Activated CD4-positive, alpha-beta T cell treated with anti-CD3 and anti-CD28 coated beads, Interleukin-2, Interleukin-6, amounts not matched to agents 100 ng/mL and 50 ng/mL, durations not matched to agents 16 hours and 8 hours (primary cell): ENCODE data around the gene SMOC1.

Source experiments
- DNase-seq: peaks from one replicate; pipeline ENCODE4 v3.0.0-alpha.2; 2020

The SMOC1 gene

DNA sequence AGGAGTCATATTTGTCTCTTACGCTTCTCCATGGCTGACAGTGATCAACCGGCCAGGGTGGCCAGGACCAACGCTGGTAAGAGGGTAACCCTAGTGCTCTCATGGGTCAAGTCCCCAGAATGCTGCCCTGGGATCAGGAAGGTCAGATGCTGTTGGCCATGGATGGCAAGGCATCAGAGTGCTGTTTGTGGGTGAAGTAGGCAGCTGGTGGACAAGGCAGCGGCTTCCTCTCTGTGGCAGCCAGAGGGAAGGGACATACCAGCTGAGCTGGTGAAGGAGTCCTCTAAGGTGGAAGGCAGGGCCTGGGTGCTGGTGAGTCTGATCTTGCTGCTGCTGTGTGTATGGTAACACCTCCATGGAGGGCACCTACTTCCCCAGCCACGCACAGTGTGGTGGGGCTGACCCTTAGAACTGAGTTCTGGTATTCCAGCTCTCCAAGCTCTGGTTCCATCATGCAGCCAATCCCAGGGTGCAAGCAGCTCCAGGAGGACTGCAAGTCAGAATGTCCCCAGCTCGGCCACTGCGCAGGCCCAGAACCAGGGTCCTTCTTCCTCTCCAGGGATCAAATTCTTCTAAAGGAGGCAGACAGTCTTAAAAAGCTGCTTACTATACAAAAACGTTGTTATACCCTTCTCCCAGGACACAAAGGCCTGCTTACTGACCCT is 13.4 kb upstream of the SMOC1 start:
- DNase-seq, result no peak

DNA sequence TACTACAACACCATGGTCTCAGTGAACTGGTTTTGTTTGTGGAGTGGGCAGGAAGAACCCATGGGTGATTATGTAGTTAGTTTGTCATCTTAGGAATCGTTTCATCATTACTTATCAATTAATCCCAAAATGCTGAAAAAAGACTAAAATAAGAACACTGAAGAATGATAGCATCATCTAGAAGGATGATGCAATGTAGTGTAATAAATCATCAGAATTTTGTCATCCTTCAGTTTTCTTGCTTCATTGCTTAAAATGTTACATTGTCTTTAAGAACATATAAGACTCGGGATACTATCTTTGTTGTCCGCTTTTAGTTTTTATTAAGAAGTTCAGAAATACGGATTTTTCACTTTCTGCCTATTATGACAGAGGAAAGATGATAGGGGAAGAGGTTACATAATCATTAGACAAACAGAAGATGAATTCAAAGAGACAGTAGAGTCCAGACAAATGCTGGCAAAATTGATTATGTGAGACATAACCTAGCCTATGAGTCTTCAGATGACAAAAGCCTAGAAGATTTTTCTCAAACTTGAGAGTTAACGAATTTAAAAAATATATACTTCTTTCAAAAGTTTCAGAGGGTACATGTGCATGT is 10.8 kb upstream of the SMOC1 start:
- DNase-seq, result no peak

- DNase-seq, result no peak
Observed at GRCh38 chr14:69870613-69871012, 8.6 kb upstream of the SMOC1 start.

- DNase-seq, result no peak
Observed at GRCh38 chr14:69873877-69874780, 5.1 kb upstream of the SMOC1 start.

DNA sequence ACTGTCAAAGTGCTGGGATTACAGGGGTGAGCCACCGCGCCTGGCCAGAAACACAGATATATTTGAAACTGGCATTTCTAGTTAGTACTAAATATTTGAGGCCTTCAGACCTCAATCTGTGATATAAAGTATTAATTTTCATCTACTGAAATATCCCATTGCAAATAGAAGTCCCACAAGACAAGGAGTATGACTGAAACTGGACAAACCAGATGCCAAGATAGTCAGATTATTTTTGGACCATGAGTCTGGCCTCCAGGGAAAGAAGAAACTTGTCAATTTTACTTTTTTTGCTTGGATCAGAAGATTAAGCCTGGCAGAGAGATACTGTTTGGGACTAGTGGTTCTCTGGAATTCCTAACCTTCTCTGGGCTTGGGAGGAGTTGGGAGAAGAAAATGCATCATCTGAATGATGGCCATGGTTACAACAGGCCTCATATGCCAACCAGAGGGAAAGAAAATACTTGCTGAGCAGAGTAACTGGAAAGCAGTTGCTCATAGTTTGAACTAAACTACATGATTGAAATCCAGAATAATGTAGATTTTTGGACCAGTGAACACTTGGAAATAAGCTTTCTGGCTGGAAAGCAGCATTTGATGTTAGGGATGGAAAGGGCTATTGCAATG is 2.9 kb upstream of the SMOC1 start:
- no peak for DNase-seq

DNA sequence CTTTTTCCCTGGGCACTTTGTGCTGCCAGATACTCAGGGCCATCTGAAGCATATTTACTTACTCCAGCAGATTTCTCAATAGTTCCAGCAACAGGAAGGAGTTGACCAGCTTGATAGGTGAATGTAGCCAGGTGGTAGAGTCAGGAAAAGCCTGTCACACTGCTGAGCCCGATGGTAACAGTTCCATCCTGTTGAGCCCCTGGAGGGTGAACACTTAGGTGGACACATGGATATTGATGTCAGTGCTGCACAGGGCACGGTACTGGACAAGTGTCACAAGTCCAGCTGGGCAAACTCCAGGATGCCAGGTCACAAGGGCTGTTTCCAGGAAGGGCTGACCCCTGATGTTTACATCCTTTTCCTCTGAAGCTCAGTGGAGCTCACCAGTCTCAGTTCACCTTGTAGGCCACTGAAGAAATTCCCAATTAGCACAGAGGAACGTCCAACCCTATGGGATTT is 2.3 kb upstream of the SMOC1 start:
- no peak for DNase-seq

DNA sequence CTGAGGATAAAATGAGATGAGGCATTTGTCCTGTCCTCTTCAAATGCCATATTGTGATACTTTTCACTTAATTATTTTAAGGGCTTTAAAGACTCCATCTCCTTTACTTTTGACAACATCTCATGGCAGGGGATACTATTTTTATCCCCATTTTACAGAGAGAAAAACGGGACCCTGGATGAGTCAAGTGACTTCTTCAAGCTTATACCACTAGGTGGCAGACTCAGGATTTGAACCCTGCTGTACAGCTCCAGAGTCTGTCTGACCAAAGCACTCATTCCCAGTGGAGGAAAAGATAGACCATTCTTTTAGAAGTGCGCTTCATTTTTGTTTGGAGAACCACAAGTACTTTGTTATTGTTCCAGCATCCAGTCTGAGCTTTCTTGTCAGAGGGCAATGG is 1.7 kb upstream of the SMOC1 start:
- DNase-seq, result peak; percentile 24

DNA sequence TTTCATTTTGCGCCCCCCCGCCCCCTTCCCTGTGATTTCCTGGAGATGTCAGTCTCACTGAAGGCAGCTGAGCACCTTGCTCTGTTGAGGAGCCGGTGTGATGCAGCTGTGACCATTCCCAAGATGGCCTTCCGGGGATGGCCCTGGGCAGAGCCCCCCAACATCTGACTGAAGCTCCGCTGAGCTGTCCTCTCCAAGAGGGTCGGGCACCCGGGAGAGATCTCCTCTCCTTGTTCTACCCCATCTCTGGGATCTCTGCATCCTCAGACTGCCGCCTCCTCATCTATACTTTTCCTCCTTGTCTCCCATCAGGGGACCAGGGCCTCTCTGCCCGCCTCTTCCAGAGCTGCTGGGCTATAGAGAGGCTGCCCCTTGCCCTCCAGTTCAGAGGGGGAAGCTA is 965 bp upstream of the SMOC1 start:
- no peak for DNase-seq

DNA sequence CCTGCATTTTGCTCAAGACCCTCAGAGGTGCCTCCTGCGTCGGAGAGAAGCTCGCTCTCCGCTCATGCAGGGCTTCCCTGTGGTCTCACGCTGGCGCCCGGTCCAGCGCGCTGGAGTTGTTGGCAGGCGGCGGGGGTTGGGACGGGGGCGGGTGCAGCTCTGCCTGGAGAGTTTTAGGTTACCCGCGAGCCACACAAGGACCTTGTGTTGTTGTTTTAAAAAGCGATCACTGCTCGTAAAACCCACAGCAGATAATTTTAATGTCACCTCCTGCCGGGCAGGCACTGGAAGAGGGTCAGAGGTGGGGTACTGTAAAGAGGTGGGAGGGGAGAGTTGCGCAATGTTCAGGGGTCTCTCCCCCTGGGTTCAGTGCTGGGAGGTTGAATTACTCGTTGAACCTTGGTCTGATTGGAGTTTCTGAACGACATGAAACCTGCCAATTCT is 850 bp downstream of the SMOC1 start:
- DNase-seq, result no peak

- no peak for DNase-seq
Observed at GRCh38 chr14:69880893-69881292, 1.7 kb downstream of the SMOC1 start.

GRCh38 chr14:69882116-69882864 is 3.1 kb downstream of the SMOC1 start:
- no peak for DNase-seq

- DNase-seq, result no peak
Observed at GRCh38 chr14:69882915-69883314, 3.7 kb downstream of the SMOC1 start.

DNA sequence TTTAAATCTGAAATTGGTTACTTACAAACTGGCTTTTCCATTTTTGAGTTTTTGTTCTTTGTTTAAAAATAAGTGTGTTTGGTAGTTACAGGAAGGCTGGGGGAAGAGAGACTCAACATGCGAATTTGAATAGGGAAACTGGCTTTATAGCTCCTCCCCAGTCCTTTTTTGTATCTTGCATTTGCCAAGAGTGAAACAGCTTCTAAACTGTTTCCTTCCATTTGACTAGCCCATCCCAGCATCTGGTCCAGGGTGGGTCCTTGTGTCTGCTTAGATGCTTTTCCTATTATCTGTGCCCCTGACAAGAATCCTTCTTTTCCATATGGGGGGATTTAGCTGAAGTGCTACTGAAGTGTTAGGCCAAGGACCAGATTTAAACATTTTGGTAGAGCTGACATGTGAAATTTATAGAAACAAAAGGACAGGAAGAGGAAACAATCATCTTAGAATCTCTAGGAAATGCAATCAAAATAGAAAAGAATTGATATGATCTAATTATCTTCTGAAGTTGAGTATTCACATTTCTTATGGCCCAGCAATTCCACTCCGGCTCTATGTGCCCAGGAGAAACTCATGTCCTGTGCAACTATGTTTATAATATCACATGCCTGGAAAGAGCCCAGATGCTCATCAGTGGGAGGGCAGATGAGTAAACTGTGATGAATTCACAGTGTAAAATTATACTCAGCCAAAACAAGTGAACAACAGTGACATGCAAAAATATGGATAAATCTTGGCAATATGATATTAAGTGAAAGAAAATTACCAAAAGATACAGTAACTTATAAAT is 7.4 kb downstream of the SMOC1 start:
- no peak for DNase-seq

DNA sequence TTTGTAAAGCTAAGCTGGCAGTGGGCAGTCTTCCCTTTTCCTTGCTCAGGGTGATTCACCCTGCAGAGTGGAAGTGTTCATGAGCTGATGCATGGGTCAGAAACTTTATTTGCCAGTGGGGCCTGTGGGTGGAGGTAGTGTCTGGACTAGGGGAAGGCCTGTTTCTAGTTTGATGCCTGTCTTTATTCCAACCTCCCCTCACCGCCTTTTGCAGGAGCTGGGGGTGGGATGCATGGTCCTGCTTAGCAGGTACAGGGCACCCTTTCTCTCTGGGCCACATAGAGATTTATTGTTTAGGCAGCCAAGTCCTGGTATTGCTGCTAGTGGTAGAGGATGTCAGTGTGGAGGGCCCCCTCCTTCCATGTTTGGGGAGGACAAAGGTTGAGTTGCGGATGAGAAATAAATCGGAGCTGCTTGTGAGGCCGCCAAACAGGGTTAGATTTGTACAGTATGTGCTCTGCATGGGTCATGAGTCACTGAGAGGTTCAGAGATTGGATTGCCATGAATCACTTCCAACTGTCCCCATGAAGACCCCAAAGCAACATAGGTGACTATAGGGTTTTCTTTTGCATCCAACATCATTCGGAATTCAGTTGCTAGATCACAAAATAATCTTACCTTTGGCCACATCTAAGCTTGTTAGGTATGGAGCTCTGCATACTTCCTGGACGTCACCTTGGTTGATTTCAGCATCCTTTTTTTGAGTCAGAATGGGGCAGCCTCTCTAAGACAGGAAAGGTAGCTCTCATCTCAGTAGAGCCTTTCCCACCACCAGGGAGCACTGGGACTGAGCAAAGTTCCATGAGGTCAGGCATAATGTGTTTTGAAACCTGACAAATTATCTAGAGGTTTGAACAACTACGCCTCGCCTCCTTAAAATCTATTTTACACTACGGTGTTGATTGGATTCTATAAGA is 8.8 kb downstream of the SMOC1 start:
- no peak for DNase-seq

DNA sequence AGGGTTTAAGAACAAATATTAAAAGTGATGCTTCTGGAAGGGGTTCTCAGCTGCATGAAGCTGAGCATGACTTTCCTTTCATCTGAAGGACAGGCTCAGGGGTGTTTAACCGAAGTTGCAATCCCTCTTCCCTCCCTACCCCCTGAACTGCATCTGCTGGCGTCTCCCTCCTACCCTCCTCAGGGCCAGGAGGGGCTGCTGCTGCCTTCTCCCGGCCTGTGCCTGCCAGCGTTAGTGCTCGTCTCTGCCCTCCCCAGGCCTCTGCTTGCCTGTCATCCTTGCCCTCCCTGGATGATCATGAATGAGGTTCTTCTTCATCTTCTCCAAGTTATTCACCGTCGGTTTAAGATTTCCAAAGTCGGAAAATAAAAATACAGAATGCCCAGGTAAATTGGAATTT is 12.2 kb downstream of the SMOC1 start:
- DNase-seq, result no peak

- DNase-seq, result no peak
Observed at GRCh38 chr14:69895109-69895508, 15.9 kb downstream of the SMOC1 start.

- DNase-seq, result no peak
Observed at GRCh38 chr14:69896080-69896479, 16.9 kb downstream of the SMOC1 start.

DNA sequence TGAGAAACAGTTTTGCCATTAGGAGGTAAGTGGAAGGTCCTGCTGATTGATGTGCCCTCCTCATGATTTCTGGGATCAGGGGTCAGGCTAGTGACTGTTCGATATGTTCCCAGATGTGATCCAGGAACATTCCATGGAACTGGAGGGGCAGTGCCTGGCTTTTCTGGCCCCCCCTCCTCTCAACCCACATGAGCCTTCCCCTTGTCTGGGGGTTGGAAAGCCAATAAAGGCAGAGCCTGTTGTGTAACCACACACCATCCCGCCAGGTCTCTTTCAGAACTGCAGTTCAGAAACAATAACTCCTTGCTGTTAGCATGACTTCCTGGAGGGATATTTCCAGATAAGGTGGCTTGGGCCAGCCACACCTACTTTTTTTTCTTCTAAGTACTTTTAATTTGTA is 17.8 kb downstream of the SMOC1 start:
- no peak for DNase-seq

GRCh38 chr14:69900603-69901002 is 21.4 kb downstream of the SMOC1 start:
- DNase-seq, result no peak

DNA sequence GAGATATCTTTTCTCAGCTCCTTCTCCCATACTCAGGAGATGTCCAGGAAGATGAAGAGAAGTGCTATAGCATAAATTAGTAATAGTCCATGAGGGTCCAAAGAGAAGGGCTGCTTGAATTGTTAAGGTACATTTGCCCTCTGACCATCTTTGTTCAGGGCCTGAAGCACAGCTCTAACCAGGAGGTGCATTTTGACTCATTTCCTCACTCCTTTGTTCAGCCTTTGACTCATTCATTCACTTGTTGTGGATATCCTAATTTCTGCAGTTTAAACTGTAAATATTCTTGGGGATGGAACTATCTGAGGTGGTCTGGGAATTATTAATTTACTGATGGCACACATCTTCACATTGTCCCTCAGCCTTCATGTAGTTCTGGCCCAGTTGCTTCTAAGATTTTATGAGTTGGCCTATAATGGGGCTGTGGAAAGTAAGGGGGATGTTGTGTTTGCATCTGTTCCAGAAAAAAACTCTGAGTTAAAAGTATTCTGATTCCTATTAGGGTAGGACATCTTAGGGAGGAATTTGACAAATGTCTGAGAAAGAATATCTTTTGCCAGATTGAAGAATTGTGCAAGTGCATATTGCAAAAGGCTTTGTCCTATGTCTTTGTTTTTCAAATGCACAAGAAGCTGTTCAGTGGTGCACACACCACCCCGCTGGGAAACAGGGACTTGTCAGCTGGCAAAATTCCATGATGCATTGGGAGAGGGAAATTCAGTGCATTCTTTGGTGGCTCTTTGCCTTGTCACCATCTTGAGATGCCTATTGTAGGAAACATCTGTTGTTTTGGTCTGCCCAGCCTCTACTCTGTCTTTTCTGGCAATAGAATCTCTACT is 22.1 kb downstream of the SMOC1 start:
- DNase-seq, result no peak
